Amniotic epithelial cell (primary cell): ENCODE results near the gene C22orf15.
"Not testable (repeated sequence)": the region's sequence is repeated elsewhere in the genome, so short reads cannot be mapped to it uniquely, and the experiment has no call there.

Experiments
- DNase-seq: peaks from one replicate; pipeline ENCODE4 v3.0.0-alpha.2; 2010; ENCODE audit warnings: low read depth

C22orf15 gene, protein sequence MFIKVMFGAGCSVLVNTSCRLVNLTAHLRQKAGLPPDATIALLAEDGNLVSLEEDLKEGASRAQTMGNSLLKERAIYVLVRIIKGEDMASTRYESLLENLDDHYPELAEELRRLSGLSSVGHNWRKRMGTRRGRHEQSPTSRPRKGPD

DNA sequence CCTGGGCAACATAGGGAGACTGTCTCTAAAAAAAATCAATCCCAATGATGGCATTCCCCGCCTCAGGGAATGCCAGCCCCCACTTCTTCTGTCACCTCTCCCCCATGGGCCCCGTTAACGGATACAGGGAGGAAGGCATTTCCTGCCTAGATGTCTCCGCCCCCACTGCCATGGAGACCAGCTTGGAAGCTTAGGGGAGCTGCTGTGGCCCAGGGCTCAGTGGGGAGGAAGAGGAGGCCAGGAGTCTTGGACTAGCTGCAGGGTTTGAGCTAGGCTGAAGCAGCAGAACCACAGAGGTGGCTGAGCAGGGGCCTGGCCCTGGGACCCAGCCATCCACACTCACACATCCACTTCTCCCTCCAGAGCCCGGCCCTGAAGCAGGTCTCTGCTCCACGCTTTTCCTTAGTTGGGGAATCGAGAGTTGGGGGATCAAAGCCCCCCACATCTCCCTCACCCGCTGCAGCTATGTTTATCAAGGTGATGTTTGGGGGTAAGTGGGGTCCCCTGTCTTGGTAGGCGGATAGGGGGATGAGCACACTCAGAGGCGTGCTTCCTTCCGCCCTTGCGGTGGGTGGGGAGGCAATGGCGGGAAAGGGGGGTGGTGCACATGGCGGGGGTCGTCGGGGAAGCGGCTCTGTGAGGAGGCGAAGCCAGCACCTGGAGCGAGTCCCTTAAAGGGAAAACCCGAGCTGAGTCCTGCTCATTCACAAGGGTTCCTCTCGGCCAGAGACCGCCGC lies at the start of gene C22orf15:
Gene C22orf15 (plus strand): TSS at position 149 of the 737 bp plus-strand sequence. CDS start 317 bp downstream, at position 466.
- no peak for DNase-seq

DNA sequence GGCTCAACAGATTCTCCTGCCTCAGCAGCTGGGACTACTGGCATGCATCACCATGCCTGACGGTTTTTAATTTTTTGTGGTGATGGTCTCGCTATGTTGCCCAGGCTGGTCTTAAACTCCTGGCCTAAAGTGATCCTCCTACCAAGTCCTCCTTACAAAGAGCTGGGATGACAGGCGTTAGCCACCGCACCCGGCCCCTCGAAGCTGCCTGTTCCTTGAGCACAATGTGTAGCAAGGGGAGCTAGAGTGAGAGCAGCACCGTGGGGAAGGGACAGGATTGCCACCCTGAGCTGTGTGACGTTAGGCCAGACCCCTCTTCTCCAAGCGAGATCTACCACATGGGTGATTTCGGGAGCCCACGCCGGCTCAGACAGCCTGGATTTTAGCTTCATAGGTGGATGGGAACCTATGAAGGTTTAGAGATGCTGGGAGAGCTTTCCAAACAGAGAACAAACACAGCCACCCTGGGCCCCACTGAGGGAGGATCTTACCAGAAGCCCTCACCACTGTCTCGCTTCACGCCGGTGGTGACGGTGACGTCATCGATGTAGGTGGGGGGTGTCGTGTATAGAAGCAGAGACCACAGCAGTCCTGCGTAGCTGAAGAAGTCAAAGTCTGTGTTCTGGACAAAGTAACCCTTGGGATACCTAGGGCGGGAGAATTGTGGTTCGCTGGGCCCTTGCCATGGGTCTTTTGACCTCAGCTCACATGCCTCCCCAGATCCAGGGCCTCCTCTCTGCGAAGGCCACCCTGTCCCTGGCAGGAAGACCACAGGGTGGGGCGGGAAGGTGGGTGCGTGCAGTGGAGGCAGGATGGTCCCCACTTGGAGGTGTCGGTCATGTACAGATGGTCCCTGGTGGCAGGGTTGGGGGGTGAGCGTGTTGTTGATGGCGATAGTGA lies 48.8 kb upstream of the C22orf15 start:
- no peak for DNase-seq

DNA sequence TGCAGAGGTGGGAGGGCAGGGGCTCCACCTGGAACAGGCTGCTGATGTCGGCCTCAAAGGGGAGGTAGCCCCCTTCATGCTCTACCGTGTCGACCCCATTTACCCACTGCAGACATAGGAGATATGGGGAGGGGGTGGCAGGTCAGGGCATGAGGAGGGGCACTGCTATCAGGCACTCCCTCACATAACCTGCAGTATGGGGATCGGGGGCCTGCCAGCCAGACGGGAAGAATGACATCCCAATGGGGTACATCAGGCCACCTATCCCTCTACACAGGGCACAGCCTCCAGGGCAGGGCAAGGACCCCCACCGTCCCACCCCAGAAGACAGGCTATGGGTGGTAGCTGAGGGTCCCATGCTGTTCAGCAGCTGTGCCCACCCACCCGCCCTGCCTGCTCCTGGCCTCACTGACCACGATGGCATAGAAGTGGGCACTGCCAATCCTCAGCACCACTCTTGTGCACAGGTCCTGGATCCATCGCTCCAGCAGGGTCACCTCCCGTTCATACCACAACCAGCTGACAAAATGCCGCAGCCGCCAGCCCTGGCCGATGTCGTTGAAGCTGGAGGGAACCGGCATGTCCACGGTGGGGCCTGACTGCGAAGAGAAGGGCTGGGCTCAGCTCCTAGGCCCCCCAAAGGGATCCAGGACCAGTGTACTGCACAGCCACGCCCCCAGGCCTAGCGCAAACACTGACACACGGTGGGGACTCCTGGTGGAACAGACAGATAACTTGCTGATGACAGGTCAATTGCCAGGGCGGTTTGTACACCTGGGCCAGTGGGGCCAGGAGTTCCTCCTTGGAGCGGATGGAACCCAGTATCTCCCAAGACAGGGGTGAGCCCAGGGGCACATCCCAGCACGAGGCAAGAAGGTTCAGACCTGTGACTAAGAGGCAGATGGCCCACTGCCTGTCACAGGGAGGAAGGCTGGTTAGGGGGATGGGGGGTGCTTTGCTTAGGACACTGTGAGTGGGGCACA lies 47.9 kb upstream of the C22orf15 start:
- no peak for DNase-seq

DNA sequence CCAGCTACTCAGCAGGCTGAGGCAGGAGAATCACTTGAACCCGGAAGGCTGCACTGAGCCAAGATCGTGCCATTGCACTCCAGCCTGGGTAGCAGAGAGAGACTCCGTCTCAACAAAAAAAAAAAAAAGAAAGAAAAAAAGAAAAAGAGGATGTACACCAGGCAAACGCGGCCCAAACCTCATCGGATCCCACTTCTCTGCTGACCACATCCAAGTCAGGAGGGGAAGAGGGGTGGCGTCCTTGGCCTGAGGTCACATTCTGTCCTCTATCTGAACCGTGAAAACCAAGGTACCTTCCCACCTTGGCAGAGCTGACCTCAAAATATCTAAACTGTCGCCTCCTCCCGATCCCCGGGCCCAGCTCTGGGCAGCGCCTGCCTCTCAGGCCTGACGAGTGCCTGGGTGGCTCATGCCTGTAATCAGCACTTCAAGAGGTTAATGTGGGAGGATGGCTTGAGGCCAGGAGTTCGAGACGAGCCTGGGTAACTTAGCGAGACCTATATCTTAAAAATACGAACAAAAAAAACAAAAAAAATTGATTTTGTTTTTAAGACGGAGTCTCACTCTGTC lies 46.9 kb upstream of the C22orf15 start:
- DNase-seq = no peak

DNA sequence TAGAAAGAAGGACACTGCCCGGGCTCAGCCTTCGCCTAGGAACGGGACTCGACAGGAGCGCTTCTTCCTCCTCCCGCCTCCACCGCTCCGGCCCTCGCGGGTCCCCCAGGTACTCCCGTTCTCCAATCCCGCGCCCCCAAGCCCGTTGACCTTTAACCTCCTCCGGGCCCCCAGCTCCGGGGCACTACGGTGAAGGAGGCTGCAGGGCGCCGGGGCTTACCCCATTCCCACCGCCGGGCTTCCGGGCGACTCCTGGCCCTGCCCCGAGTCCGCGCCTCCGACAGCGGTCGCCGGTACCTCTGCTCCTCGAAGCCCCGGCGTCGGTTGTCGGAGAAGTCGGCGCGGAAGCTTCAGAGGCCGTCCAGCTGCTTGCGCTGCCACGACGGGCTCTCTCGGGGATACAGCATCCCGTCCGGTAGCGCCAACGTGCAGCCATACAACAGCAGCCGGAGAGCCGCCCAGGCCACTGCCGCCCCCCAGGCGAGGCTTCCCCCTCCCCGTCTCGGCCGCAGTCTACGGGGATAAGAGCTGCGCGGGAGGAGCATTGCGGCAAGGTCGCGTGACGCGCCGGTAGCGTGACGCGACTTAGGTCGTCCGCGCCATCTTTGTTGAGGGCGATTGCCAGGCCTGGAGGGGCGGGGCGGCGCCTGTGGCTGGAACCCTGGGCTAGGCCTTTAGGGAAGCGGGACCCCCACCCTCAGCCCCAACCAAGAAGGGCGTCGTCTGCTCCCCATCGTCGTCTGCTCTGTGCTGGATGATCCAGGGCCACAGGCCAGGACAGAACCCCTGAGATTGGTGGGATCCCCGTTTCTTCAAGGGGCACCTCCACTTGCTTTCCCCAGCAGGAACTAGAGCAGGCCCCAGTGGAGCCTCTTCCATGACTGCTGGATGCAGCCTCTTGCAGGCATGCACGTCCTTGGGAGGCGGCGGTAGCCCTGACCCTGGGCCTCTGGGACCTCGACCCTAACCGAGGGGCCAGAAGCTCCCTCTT lies 45.7 kb upstream of the C22orf15 start:
- DNase-seq = peak; percentile 81

DNA sequence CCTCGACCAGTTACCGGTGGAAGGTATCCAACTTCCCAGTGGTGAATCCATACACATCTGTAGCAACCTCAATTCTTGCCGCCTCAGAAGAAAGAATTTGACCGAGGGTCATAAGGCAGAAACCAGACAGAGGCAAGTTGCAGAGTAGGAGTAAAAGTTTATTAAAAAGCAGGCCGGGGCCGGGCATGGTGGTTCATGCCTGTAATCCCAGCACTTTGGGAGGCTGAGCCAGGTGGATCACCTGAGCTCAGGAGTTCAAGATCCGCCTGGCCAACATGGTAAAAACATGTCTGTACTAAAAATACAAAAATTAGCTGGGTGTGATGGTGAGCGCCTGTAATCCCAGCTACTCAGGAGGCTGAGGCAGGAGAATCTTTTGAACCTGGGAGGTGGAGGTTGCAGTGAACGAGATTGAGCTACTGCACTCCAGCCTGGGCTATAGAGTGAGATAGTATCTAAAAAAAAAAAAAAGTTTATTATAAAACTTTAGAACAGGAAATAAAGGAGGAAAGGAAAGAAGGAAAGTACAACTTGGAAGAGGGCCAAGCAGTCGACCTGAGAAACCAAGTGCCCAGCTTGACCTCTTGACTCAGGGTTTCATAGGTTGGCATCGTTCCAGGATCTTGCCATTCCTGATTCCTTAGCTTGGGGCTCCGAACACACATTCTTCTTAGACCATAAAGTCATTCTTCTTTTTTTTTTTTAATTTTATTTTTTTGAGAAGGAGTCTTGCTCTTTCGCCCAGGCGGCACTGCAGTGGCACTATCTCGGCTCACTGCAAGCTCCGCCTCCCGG lies 44.2 kb upstream of the C22orf15 start:
- no peak for DNase-seq

DNA sequence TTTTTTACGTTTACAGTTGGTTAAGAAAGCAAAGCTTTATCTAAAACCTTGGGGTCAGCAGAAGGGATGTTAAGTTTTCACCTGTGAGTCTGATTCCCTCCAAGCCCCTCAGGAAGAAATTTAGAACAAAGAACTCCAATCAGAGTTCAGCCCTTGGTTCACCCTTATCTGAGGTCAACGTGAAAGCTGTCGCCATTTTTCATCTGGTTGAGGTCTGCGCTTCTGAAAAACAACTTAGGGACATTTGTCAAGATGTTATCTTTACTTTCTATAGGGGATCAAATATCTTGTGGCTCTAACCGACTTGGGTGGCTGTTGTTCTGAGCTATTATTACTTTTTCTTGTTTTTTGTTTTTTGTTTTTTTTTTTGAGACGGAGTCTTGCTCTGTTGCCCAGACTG lies 41.9 kb upstream of the C22orf15 start:
- DNase-seq = no peak

DNA sequence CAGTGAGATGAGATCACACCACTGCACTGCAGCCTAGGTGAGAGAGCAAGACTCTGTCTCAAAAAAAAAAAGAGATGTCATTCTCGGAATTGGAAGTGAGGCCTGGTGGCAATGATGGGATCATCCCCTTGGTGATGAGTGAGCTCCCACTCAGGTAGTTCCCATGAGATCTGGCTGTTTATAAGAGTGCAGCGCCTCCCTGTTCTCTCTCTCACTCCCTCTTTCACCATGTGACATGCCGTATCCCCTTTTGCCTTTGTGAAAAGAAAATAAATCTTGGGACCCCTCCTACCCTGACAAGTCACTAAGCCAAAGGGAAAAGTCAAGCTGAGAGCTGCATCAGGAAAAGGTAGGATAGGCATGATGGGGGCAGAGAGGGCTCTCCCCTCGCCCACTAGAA lies 40.6 kb upstream of the C22orf15 start:
- DNase-seq = no peak

DNA sequence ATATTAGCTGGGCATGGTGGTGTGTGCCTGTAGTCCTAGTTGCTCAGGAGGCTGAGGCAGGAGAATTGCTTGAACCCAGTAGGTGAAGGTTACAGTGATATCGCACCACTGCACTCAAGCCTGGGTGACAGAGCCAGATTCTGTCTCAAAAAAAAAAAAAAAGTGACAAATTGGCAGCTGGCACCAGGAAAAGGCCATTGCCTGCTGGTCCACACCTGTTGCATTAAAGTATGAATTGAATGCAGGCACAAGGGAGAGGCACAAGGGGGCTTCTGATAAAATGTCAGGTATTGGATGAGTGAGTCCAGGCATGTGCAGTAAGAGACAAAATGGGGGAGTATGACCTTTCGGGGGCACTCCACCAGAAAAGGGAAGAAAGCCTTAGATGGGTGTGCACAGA lies 40.1 kb upstream of the C22orf15 start:
- no peak for DNase-seq

DNA sequence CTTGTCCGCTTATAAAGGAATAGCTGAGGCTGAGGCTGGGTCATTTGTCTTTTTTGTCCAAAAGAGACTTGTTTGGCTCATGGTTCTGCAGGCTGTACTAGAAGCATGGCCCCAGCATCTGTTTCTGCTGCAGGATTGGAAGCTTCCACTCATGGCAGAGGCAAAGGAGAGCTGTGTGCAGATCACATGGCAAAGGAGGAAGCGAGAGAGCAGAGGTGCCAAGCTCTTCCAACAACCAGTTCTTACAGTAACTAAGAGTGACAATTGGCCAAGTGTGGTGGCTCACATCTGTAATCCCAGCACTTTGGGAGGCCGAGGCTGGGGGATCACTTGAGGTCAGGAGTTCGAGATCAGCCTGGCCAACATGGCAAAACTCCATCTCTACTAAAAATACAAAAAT lies 34.7 kb upstream of the C22orf15 start:
- DNase-seq = not testable (repeated sequence)

DNA sequence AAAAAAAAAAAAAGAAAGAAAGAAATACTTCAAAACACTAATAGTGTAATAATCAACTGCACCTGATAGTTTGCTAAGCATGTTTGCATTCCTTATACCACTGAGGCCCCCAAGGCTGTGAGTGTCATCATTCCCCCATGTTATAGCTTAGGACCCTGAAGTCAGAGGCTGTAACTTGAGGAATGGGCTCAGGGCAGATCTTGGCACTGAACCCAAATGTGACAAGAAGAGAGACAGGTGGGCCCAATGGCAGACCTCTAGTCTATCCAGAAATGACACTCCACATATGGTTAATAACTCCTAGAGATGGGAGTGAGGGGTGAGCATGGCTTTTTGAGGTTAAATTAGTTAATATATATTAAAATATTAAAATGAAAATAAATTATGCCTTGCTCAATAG lies 25.1 kb upstream of the C22orf15 start:
- DNase-seq = no peak

DNA sequence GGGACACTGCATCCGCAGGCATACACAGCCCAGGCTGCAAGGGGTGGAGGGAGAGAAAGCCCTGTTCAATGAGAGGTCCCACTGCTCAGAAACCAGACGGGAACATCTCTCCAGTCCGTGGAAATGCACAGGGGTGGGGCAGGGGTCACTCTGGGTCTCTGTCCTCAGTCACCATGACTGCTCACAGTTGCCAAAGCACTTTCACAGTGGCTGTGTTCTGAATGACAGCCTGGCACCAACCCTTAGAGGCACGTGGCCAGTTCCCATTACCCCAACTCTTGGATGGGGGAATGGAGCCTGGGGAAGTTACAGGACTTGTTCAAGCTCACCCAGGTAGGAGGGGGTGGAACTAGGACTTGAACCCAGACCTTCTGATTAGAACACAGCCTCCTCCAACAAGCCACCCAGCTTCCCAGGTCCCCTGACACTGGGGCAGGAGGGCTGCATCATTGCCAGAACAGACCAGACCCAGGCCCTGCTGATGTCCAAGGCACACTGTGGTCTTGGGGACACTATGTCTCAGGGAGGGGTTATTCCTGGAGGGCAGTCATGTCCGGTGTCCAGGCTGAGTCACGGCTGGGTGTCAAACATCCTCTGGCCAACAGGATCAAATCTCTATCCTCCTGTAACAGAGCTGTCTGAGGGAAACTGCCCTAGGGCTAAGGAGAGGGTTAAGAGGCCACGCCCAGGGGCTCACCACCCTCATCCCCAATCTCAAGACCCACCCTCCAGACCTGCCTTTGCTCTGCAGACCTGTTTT lies 20.1 kb upstream of the C22orf15 start:
- no peak for DNase-seq

DNA sequence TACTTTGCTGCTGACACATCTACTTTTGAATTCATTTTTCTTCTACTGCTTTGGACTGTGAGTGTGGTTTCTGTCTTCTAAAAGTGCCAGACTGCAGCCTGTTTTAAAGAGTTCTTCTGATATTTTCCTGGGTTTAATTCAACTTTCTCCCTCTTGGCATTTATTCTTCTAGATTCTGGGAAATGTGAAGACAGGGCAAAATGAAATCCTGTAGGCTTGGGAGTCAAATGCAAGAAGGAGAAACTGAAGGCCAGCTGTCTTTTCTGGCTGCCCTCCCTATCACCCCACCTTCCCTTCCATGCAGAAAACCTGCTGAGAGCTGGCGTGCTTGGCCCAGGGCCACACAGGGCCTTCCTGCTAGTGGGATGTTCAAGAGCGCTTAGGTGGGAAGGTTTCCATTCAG lies 19.5 kb upstream of the C22orf15 start:
- DNase-seq = no peak

DNA sequence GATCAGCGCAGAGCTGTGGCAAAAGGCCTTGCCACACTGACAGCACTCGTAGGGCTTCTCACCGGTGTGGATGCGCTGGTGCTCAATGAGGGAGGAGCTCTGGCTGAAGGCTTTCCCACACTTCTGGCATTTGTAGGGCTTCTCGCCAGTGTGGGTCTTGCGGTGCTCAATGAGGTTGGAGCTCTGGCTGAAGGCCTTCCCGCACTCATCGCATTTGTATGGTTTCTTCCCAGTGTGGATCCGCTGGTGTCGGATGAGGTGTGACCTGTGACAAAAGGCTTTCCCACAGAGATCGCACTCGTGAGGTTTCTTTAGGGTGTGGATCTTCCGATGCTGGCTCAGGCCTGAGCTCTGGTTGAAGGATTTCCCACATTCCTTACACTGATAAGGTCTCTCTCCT lies 18.8 kb upstream of the C22orf15 start:
- no peak for DNase-seq

DNA sequence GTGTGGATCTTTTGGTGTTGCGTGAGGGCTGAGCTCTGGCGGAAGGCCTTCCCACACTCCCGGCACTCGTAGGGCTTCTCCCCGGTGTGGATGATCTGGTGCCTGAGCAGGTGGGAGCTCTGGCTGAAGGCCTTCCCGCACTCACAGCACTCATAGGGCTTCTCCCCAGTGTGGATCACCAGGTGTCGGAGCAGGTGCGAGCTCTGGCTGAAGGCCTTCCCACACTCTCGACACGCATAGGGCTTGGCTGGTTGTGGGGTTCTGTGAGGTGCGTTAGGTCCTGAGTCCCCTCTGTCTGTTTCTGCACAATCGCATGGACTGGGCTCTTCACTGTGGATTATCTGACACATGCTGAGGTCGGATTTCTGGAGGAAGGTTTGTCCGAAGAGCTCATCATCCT lies 18.3 kb upstream of the C22orf15 start:
- DNase-seq = no peak

DNA sequence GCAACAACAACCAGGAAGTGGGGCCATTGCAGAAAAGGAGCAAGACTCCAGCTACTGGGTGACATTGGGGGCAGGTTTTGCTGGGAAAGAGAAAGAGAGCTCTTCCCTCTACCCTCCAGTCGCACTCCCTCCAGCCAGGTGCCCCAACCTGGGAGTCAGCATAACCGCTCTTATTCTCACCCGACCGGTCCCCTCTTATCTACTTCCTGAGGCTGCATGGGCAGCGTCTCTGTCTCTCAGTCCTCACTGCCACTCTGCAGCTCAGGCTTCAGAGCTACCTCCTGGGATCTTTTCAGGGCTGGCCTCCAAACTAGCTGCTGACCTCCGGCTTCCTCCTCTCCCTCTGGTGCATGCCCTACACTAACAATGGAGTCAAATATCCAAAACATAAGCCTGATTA lies 17.0 kb upstream of the C22orf15 start:
- no peak for DNase-seq

DNA sequence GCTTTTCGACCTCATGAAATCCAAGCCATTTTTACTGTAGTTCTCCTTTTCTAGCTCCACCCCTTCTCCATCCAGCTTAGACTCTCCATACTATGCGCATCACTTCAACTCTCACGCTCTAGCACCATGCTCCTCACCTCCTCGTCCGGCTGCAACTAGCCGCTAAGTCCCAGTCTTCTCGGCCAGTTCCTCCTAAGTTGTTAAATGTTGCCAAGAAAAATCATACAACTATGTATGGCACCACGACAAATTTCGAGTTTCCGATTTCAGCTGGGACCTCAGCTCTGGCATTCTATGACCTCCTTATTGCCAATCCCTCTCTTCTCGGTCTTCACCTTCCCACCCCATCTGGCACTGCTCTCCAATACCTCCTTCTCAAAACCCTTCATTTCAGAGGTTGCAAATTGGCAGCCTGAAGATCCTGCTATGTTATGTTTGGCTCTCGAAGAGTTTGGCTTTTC lies 12.9 kb upstream of the C22orf15 start:
- no peak for DNase-seq

DNA sequence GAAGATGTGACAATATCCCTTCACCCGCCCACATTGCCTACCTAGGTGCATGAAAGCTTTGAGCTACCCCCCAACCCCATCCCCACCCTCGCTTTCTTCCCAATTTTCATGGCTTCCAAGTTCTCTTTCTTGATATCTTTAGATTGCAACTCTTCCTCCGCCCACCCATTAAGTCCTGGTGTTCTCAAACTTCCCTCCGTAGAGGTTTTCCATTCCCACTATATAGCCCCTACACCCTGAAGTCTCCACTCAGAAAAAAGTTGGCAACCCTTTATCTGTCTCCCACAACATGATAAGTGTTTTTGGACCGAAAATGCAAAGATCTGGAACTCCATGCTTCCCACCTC lies 12.4 kb upstream of the C22orf15 start:
- no peak for DNase-seq
